Gastroesophageal sphincter (tissue), 3 donors: ENCODE measurements around the gene SEPTIN2.

Experiments used
- EP300 ChIP-seq: sonication (generic); formaldehyde crosslinking; IDR thresholded peaks from one replicate; pipeline ENCODE4 v1.6.1; 2017; ENCODE audit warnings: antibody characterized with exemption, mild to moderate bottlenecking
- POLR2A ChIP-seq, 2 donors: fragments of 450-650 bp; IDR thresholded peaks; one replicate each; pipeline ENCODE4 v1.6.1; 2017; ENCODE audit warnings: antibody characterized with exemption in 2 of 2, mild to moderate bottlenecking in 2 of 2, moderate library complexity in 1 of 2
- POLR2AphosphoS5 ChIP-seq: sonication (generic); formaldehyde crosslinking; IDR thresholded peaks from one replicate; pipeline ENCODE4 v1.6.1; 2017; ENCODE audit warnings: antibody characterized with exemption
- TF ChIP-seq, protein P1 (sequence below), 4 experiments: fragments of 200-600 bp in 2 of 4; fragments of 450-650 bp in 2 of 4; sonication (generic) in 1 of 4; IDR thresholded peaks; one replicate each; pipeline ENCODE4 v1.5.1; 2017 to 2019; ENCODE audit warnings: antibody characterized with exemption in 4 of 4, mild to moderate bottlenecking in 2 of 4, moderate library complexity in 2 of 4

GRCh38 chr2:241313543-241314095 lies 2.1 kb upstream of the SEPTIN2 start:
- TF ChIP-seq EP300 (no peak), POLR2AphosphoS5 (no peak), POLR2A (IDR thresholded peaks at IDR 0.05) (no peak)
- TF ChIP-seq, protein P1, sequence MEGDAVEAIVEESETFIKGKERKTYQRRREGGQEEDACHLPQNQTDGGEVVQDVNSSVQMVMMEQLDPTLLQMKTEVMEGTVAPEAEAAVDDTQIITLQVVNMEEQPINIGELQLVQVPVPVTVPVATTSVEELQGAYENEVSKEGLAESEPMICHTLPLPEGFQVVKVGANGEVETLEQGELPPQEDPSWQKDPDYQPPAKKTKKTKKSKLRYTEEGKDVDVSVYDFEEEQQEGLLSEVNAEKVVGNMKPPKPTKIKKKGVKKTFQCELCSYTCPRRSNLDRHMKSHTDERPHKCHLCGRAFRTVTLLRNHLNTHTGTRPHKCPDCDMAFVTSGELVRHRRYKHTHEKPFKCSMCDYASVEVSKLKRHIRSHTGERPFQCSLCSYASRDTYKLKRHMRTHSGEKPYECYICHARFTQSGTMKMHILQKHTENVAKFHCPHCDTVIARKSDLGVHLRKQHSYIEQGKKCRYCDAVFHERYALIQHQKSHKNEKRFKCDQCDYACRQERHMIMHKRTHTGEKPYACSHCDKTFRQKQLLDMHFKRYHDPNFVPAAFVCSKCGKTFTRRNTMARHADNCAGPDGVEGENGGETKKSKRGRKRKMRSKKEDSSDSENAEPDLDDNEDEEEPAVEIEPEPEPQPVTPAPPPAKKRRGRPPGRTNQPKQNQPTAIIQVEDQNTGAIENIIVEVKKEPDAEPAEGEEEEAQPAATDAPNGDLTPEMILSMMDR (IDR thresholded peaks at IDR 0.05) = no peak
